ENCODE measurements around the gene DNAJC11.

DNA sequence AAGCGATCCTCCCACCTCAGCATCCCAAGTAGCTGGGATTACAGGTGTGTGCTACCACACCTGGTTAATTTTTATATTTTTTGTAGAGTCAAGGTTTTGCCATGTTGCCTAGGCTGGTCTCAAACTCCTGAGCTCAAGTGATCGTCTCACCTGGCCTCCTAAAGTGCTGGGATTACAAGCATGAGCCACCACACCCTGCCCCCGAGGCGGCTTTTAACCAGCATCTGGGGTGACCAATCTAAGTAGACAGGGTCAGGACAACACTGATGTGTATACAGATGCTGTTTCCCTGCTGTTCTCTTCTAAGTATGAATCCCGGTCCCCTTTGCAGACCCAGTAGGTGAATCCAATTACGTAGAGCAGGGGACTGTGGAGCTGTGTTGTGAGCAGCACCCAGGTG, 53.1 kb downstream of the DNAJC11 start:
- TF ChIP-seq, protein P1, sequence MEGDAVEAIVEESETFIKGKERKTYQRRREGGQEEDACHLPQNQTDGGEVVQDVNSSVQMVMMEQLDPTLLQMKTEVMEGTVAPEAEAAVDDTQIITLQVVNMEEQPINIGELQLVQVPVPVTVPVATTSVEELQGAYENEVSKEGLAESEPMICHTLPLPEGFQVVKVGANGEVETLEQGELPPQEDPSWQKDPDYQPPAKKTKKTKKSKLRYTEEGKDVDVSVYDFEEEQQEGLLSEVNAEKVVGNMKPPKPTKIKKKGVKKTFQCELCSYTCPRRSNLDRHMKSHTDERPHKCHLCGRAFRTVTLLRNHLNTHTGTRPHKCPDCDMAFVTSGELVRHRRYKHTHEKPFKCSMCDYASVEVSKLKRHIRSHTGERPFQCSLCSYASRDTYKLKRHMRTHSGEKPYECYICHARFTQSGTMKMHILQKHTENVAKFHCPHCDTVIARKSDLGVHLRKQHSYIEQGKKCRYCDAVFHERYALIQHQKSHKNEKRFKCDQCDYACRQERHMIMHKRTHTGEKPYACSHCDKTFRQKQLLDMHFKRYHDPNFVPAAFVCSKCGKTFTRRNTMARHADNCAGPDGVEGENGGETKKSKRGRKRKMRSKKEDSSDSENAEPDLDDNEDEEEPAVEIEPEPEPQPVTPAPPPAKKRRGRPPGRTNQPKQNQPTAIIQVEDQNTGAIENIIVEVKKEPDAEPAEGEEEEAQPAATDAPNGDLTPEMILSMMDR (IDR thresholded peaks at IDR 0.05) = no peak
- TF ChIP-seq POLR2A (IDR thresholded peaks at IDR 0.05) (no peak), POLR2AphosphoS5 (IDR thresholded peaks at IDR 0.05) (no peak)
